BLaER1 treated with 17β-estradiol and CSF1 and Interleukin-3, amounts not matched to agents 10 nM and 100 nM (cell line): ENCODE results near the gene ENKUR.

Experiments
- H3K27ac ChIP-seq, 11 experiments: shearing (Covaris generic); formaldehyde crosslinking; 2 replicates each; pipeline ENCODE4 v1.8.1; 2022
- H3K27me3 ChIP-seq, 11 experiments: shearing (Covaris generic); formaldehyde crosslinking; 2 replicates each; pipeline ENCODE4 v1.8.1; 2022
- H3K36me3 ChIP-seq, 11 experiments: shearing (Covaris generic); formaldehyde crosslinking; 2 replicates each; pipeline ENCODE4 v1.8.1; 2022
- H3K4me1 ChIP-seq, 10 experiments: shearing (Covaris generic); formaldehyde crosslinking; 2 replicates each; pipeline ENCODE4 v1.8.1; 2022
- H3K4me2 ChIP-seq, 11 experiments: shearing (Covaris generic); formaldehyde crosslinking; 2 replicates each; pipeline ENCODE4 v1.8.1; 2022
- H3K4me3 ChIP-seq, 10 experiments: shearing (Covaris generic); formaldehyde crosslinking; 2 replicates each; pipeline ENCODE4 v1.8.1; 2022
- H3K9ac ChIP-seq, 11 experiments: shearing (Covaris generic); formaldehyde crosslinking; 2 replicates each; pipeline ENCODE4 v1.8.1; 2022
- H3K9me3 ChIP-seq, 11 experiments: shearing (Covaris generic); formaldehyde crosslinking; replicated peaks in 1 of 11; 2 replicates each; pipeline ENCODE4 v1.8.1; 2022
- H4K20me1 ChIP-seq, 11 experiments: shearing (Covaris generic); formaldehyde crosslinking; 2 replicates each; pipeline ENCODE4 v1.8.1; 2022
- Cebpa-rat ChIP-seq, 11 experiments: shearing (Covaris generic); IDR thresholded peaks; 2 replicates each; pipeline ENCODE4 v1.8.1; 2022

ENKUR gene, protein sequence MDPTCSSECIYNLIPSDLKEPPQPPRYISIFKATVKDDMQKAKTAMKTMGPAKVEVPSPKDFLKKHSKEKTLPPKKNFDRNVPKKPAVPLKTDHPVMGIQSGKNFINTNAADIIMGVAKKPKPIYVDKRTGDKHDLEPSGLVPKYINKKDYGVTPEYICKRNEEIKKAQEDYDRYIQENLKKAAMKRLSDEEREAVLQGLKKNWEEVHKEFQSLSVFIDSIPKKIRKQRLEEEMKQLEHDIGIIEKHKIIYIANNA

DNA sequence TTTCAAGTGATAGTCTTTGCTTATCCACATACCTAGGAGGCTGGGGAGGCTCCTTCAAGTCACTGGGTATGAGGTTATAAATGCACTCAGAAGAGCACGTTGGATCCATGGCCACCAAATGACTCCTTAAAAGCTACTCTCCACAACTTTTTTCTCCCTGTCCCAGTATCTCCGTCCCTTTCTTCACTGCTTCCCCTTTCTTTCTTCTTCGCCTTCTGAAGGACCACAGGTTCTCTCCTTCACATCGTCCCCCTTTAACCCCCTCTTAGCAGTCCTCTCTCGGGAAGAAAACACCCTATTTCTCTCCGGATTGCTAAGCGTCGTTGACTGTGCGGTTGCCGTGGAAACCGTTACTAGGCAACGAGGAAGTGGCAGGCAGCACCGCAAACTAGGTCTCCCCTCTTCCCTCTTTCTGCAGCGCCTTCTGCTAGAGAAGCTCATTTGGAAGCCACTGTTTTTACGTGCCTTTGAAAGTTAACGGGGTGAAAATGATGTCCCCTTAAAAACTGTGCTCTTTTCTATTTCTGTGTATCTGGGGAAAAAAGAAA is at the start of gene ENKUR:
ENKUR (minus strand) TSS at position 331 of the 548 bp plus-strand sequence; CDS start at position 109, 222 bp downstream.
- Histone ChIP-seq H3K9ac (peak within 1 kb of the TSS; percentile 78 to 91 (median 85)), H3K4me1 (peaks cover 18 to 34% (median 19%) of the 10 kb centered on the region in 10 experiments), H3K4me2 (peak within 1 kb of the TSS; percentile 72 to 98 (median 86)), H4K20me1 (no peaks in the 10 kb centered on the region), H3K4me3 (peak within 1 kb of the TSS; percentile 56 to 75 (median 70)), H3K9me3 (peaks cover 0 to 16% (median 5%) of the 10 kb centered on the region in 11 experiments; a peak in 7 of 22 replicates), H3K36me3 (no peaks in the 10 kb centered on the region), H3K27me3 (no peaks in the 10 kb centered on the region), H3K27ac (peak within 1 kb of the TSS; percentile 67 to 95 (median 90))
- no peak for TF ChIP-seq Cebpa-rat (IDR thresholded peaks at IDR 0.05)

DNA sequence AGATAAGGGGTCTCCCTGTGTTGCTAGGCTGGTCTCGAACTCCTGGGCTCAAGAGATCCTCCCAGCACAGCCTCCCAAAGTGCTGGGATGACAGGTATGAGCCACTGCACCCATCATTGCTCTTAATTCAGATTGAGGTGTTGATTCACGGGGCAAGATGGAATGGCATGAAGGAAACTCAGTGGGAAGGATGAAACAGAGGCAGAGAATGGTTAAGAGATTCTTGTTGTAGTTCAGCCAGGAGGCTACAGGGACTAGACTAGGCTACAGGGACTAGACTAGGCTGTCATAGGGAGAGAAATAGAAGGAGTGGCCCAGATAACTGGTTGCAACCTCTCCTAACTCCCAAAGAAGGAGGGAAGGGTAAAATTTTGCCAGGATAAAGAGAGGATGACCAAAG is 48.4 kb upstream of the ENKUR start:
- peaks cover 0 to 5% (median 0%) of the 10 kb centered on the region in 11 experiments; a peak in 1 of 22 replicates for H3K9me3 ChIP-seq
- TF ChIP-seq Cebpa-rat (IDR thresholded peaks at IDR 0.05) = no peak
- H3K9ac ChIP-seq = no peak overlapping the region
- H4K20me1 ChIP-seq = no peaks in the 10 kb centered on the region
- H3K4me3 ChIP-seq = no peak overlapping the region
- no peak overlapping the region for H3K27ac ChIP-seq
- H3K4me1 ChIP-seq = no peaks in the 10 kb centered on the region; a peak in 1 of 20 replicates
- H3K4me2 ChIP-seq = no peak overlapping the region
- H3K27me3 ChIP-seq = no peaks in the 10 kb centered on the region
- no peaks in the 10 kb centered on the region for H3K36me3 ChIP-seq

DNA sequence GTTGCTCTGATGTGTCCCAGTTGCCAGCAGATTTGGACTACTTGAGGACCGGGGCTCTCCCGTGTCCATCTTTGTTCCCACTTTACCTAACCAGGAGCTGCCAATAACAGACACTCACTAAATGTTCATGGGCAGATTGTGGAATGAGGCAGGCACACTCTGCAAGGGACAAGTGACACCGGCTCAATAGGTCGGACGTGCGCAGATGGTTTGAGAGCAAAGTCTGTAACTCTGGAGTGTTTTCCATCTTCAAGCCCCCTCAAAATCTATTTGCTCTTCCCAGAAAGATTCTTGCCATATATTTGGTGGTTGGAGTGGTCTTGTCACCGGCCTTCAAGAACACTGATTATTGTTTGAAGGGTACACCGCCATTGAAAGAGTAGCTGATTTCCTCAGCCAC is 47.7 kb upstream of the ENKUR start:
- Histone ChIP-seq H3K9me3 (peaks cover 0 to 5% (median 0%) of the 10 kb centered on the region in 11 experiments; a peak in 1 of 22 replicates), H3K4me2 (no peak overlapping the region), H3K9ac (no peak overlapping the region), H3K4me3 (no peak overlapping the region), H3K27ac (no peak overlapping the region), H3K4me1 (no peaks in the 10 kb centered on the region; a peak in 1 of 20 replicates), H4K20me1 (no peaks in the 10 kb centered on the region), H3K36me3 (no peaks in the 10 kb centered on the region), H3K27me3 (no peaks in the 10 kb centered on the region)
- TF ChIP-seq Cebpa-rat (IDR thresholded peaks at IDR 0.05) = no peak

DNA sequence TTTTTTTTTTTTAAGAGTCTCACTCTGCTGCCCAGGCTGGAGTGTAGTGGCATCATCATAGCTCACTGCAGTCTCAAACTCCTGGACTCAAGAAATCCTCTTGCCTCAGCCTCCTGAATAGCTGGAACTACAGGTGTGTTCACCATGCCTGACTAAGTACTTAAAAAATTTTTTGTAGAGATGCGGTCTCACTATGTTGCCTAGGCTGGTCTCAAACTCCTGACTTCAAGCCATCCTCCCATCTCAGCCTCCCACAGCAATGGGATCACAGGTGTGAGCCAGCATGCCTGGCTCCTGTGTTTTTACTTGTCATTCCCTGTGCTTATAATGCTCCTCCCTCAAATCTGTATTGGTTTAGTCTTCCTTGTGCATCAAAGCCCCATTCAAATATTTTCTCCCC is 47.2 kb upstream of the ENKUR start:
- H4K20me1 ChIP-seq = no peaks in the 10 kb centered on the region
- TF ChIP-seq Cebpa-rat (IDR thresholded peaks at IDR 0.05) = no peak
- H3K4me1 ChIP-seq = no peaks in the 10 kb centered on the region; a peak in 1 of 20 replicates
- H3K4me2 ChIP-seq = no peak overlapping the region
- H3K9ac ChIP-seq = no peak overlapping the region
- H3K27me3 ChIP-seq = no peaks in the 10 kb centered on the region
- H3K9me3 ChIP-seq = peaks cover 0 to 5% (median 0%) of the 10 kb centered on the region in 11 experiments; a peak in 1 of 22 replicates
- H3K36me3 ChIP-seq = no peaks in the 10 kb centered on the region
- H3K4me3 ChIP-seq = no peak overlapping the region
- H3K27ac ChIP-seq = no peak overlapping the region

DNA sequence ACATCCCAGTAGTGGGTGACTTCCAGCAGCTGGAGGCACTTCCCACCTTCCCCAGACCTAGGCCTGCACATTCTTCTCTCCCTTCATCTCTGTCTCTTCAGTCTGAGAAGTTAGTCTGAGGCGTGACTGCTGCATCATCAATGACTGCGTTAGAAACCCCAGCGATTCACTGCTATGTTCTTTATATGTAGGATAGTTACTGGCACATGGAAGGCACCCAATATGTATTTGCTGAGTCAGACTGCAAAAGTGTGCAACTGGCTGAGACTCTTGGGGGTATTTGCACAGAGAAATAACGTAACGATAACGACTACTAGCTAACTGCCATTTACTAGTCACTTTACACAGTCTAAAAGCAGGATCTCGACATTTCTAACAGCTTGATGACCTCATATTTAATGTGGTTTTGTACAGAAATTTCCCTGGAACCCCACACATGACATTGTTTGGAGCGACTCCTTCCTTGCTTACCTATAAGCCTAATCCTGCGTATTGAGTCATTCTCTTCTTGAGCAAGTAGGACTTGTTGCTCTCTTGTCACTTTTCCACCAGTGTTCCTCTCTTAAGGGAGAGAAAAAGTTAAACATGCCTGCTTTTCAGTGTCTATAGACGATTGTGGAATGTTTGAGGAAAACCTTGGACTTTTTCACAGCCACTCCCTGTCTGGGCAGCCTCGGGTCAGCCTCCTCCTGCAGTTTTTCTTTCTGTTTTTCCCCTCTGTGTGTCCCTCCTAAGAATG is 45.9 kb upstream of the ENKUR start:
- Histone ChIP-seq H3K4me3 (no peak overlapping the region), H3K4me2 (no peak overlapping the region), H3K9ac (no peak overlapping the region), H3K36me3 (no peaks in the 10 kb centered on the region), H3K27me3 (no peaks in the 10 kb centered on the region), H3K9me3 (peaks cover 0 to 5% (median 0%) of the 10 kb centered on the region in 11 experiments; a peak in 1 of 22 replicates), H4K20me1 (no peaks in the 10 kb centered on the region), H3K27ac (no peak overlapping the region), H3K4me1 (no peaks in the 10 kb centered on the region; a peak in 1 of 20 replicates)
- TF ChIP-seq Cebpa-rat (IDR thresholded peaks at IDR 0.05) = no peak

DNA sequence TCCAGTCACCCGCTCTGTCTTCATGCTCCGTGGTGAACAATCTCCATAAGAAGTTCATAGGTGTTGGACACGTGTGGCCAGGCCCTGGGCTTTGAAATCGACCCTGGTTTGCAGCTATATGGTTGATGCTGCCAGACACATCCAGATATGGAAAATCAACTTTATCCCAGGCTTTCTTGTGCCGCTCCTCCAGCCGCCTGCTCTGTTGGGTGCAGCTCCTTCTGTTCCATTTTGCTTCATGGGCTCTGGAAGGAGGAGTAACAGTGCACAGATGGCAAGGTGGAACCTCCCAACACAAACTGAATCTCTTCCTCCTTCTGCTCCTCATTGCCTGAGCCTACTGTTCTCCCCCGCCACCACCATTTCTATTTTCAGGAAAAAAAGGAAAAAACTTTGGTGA is 45.2 kb upstream of the ENKUR start:
- TF ChIP-seq Cebpa-rat (IDR thresholded peaks at IDR 0.05) = no peak
- Histone ChIP-seq H3K4me1 (no peaks in the 10 kb centered on the region; a peak in 1 of 20 replicates), H3K27me3 (no peaks in the 10 kb centered on the region), H3K27ac (no peak overlapping the region), H3K9ac (no peak overlapping the region), H3K36me3 (no peaks in the 10 kb centered on the region), H4K20me1 (no peaks in the 10 kb centered on the region), H3K9me3 (peaks cover 0 to 5% (median 0%) of the 10 kb centered on the region in 11 experiments; a peak in 1 of 22 replicates), H3K4me2 (no peak overlapping the region), H3K4me3 (no peak overlapping the region)

DNA sequence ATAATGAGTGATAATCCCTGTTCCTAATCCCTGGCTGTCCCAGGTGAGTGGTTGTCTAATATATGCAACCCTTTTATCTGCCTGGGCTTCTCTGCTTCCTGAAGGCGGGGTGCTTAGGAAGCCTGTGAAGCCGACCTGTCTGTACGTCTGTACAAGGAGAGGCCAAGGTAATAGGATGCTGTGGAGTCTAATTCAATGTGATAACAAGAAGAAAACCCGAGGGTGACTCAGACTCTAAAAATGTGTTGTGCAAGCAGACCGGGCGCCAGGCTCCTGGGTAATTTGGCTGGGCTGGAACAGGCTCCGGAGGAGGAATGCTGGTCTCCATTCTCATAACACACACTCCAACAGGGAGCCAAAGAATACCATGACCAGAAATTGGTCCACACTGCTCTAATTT is 44.0 kb upstream of the ENKUR start:
- no peaks in the 10 kb centered on the region for H3K36me3 ChIP-seq
- no peaks in the 10 kb centered on the region for H4K20me1 ChIP-seq
- no peak overlapping the region for H3K4me2 ChIP-seq
- H3K27me3 ChIP-seq = no peaks in the 10 kb centered on the region
- H3K9me3 ChIP-seq = peaks cover 0 to 1% (median 0%) of the 10 kb centered on the region in 11 experiments; a peak in 1 of 22 replicates
- TF ChIP-seq Cebpa-rat (IDR thresholded peaks at IDR 0.05) = no peak
- H3K4me1 ChIP-seq = no peaks in the 10 kb centered on the region; a peak in 1 of 20 replicates
- H3K9ac ChIP-seq = no peak overlapping the region
- no peak overlapping the region for H3K4me3 ChIP-seq
- no peak overlapping the region for H3K27ac ChIP-seq

DNA sequence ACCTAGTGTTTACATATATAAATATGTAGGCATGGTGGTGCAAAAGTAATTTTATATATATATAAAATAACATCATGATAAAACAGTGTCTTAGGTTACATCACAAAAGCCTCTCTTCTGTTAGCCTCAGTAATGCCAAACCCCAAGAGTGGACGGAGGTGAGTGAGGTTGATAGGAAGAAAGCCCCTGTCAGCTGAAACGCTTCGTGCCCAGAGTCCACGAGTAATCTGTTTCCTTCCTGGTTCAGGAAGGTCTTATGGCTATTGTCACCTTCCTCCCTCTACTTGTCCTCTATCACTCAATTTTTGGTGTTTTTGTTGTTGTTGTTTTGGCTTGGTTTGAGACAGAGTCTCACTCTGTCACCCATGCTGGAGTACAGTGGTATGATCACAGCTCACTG is 41.9 kb upstream of the ENKUR start:
- Histone ChIP-seq H4K20me1 (no peaks in the 10 kb centered on the region), H3K9me3 (no peaks in the 10 kb centered on the region), H3K4me2 (no peak overlapping the region), H3K27ac (no peak overlapping the region), H3K4me1 (no peaks in the 10 kb centered on the region; a peak in 1 of 20 replicates), H3K27me3 (no peaks in the 10 kb centered on the region), H3K36me3 (no peaks in the 10 kb centered on the region), H3K4me3 (no peak overlapping the region), H3K9ac (no peak overlapping the region)
- no peak for TF ChIP-seq Cebpa-rat (IDR thresholded peaks at IDR 0.05)

DNA sequence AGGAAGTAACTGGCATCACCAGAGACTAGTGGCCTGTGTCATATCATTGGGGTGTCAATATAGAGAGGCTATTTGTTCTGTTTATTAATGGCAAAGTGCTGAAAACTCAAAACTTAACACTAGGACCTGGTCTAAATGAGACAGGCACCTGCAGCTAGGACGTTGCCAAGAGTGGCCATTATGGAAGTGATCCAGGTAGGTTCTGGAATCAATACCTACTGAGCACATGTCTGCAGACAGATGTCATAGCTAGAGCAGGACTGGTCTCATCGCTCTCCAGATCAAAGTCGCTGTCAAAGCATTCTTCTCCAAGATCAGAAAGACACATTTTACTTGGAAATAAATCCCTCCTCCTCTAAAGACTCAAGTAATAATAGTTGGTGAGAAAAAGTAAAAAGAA is 40.8 kb upstream of the ENKUR start:
- Histone ChIP-seq H4K20me1 (no peaks in the 10 kb centered on the region), H3K36me3 (no peaks in the 10 kb centered on the region), H3K9me3 (no peaks in the 10 kb centered on the region), H3K4me2 (no peak overlapping the region), H3K9ac (no peak overlapping the region), H3K4me1 (no peaks in the 10 kb centered on the region), H3K4me3 (no peak overlapping the region), H3K27ac (no peak overlapping the region), H3K27me3 (no peaks in the 10 kb centered on the region)
- no peak for TF ChIP-seq Cebpa-rat (IDR thresholded peaks at IDR 0.05)
